Right lobe of liver (tissue), 6 donors: ENCODE data around the gene GALNT16. TPM values are rescaled to one million over a fixed set of nuclear protein-coding genes. Genes with fewer than 3 reads are reported as not detected.

Experiments
- ATAC-seq, 4 donors: fragments of 200-7000 bp; cut with Tn5 transposase; one replicate each; pipeline ENCODE4 v1.9.1; 2020; ENCODE audit warnings: mild to moderate bottlenecking in 4 of 4, moderate library complexity in 4 of 4
- DNase-seq, 3 donors: peaks; one replicate each; pipeline ENCODE4 v3.0.0-alpha.2; 2020
- H3K27ac ChIP-seq, 3 donors: fragments of 200-600 bp; one replicate each; pipeline ENCODE4 v1.8.0; 2022
- H3K27me3 ChIP-seq, 2 donors: fragments of 200-600 bp; one replicate each; pipeline ENCODE4 v1.8.0; 2022
- H3K36me3 ChIP-seq, 4 donors: fragments of 200-600 bp; sonication (generic) in 1 of 4; one replicate each; pipeline versions ENCODE4 v1.5.1 to v1.8.0; 2017 to 2022; ENCODE audit warnings: control low read depth in 1 of 4
- H3K4me1 ChIP-seq, 4 donors: fragments of 200-600 bp; sonication (generic) in 1 of 4; one replicate each; pipeline versions ENCODE4 v1.5.1 to v1.8.0; 2017 to 2022; ENCODE audit warnings: control low read depth in 1 of 4
- H3K4me3 ChIP-seq, 3 donors: fragments of 200-600 bp; one replicate each; pipeline ENCODE4 v1.8.0; 2022
- H3K9me3 ChIP-seq, 4 donors: fragments of 200-600 bp; sonication (generic) in 1 of 4; one replicate each; pipeline versions ENCODE4 v1.5.1 to v1.8.0; 2017 to 2022; ENCODE audit warnings: control low read depth in 1 of 4
- POLR2A ChIP-seq: fragments of 450-650 bp; IDR thresholded peaks from one replicate; pipeline ENCODE4 v1.6.1; 2017; ENCODE audit warnings: antibody characterized with exemption, mild to moderate bottlenecking
- intact Hi-C, 2 donors: fragments of 100-400 bp; cut with DNase I; formaldehyde crosslinking; loops; one replicate each; pipeline versions ENCODE4 v1.11.2 to v1.14.1; 2022
- total RNA-seq, 6 experiments: library from RNA; depleted of rRNA in 2 of 6; stranded (reverse); fragments of >200 nt in 2 of 6; fragmentation: NEBNext Ultra II Directional in 3 of 6; extraction: Animal tissue kit (Norgen Biotek cat#: 25700) in 3 of 6; gene quantifications; one replicate each; pipeline versions ENCODE4 v1.1.0 to v1.2.4, GENCODE V29; 2016 to 2023
- TF ChIP-seq, protein P1 (sequence below), 4 donors: fragments of 200-600 bp in 3 of 4; fragments of 450-650 bp in 1 of 4; IDR thresholded peaks; one replicate each; pipeline versions ENCODE4 v1.5.1 to v1.8.0; 2016 to 2022; ENCODE audit warnings: antibody characterized with exemption in 4 of 4, mild to moderate bottlenecking in 2 of 4
- donor health status: DM: no; HTN: yes; CAD: no.
- donor health status: DM: no; HTN: no; CAD: no.
- donor health status: DM: no; HTN: no; CAD: no.
- donor health status: DM: no; HTN: yes; CAD: no.
- donor health status: DM: no; HTN: yes; CAD: no.

Gene GALNT16
- total RNA-seq, 6 experiments from 2014 or later: 0.37 to 1.7 (median 0.94) TPM

DNA sequence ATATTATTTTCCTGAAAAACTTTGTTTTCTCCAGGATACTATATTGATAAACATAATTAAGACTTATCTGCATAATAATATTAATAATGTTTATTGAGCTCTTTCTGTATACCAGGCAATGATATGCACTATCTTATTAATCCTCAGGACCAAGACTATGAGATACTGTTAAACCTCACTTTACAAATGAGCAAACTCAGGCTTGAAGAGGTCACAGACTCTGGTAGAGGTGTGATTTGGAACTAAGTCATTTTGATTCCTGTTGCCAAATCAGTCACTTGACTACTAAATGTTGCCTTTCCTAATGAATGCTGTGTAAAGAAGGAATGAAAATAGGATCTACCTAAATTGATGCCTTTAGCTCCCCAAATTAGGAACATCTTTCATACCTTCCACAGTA is 145.8 kb downstream of the GALNT16 start:
- TF ChIP-seq, protein P1, sequence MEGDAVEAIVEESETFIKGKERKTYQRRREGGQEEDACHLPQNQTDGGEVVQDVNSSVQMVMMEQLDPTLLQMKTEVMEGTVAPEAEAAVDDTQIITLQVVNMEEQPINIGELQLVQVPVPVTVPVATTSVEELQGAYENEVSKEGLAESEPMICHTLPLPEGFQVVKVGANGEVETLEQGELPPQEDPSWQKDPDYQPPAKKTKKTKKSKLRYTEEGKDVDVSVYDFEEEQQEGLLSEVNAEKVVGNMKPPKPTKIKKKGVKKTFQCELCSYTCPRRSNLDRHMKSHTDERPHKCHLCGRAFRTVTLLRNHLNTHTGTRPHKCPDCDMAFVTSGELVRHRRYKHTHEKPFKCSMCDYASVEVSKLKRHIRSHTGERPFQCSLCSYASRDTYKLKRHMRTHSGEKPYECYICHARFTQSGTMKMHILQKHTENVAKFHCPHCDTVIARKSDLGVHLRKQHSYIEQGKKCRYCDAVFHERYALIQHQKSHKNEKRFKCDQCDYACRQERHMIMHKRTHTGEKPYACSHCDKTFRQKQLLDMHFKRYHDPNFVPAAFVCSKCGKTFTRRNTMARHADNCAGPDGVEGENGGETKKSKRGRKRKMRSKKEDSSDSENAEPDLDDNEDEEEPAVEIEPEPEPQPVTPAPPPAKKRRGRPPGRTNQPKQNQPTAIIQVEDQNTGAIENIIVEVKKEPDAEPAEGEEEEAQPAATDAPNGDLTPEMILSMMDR (IDR thresholded peaks at IDR 0.05): no peak
- no peak for TF ChIP-seq POLR2A
- no peak for DNase-seq
- H3K4me3 ChIP-seq: no peak overlapping the region
- intact Hi-C loops: no loop called here
- no peaks in the 10 kb centered on the region for H3K9me3 ChIP-seq
- ATAC-seq: no peak
- peaks cover 0 to 16% (median 2%) of the 10 kb centered on the region in 4 donors for H3K4me1 ChIP-seq
- no peaks in the 10 kb centered on the region for H3K36me3 ChIP-seq
- no peaks in the 10 kb centered on the region for H3K27me3 ChIP-seq
- H3K27ac ChIP-seq: no peak overlapping the region

Other genes starting within 250 kb of the GALNT16 start
- 10 to 100 TPM; 21.8 to 31.4 (median 28.0) TPM for gene DCAF5, start 107.0 kb upstream of the GALNT16 start, total RNA-seq
- 10 to 100 TPM in 1 of 6 experiments, 1 to 10 TPM in 5; 7.4 to 10.4 (median 8.2) TPM for gene EXD2, start 68.7 kb upstream of the GALNT16 start, total RNA-seq
- gene ERH, start 138.1 kb downstream of the GALNT16 start, total RNA-seq: 10 to 100 TPM; 46.0 to 71.7 (median 68.5) TPM
- gene SLC39A9, start 138.5 kb downstream of the GALNT16 start, total RNA-seq: 10 to 100 TPM; 44.7 to 78.2 (median 58.2) TPM
- gene PLEKHD1, start 224.6 kb downstream of the GALNT16 start, total RNA-seq: under 1 TPM in 1 of 6 experiments, not detected in 5; 0.04 TPM